NCI-H128 (cell line): ENCODE measurements around the gene UBC.

ENCODE experiments used
- DNase-seq: peaks from one replicate; lab custom pipeline; 2025; ENCODE audit not compliant: unreplicated experiment; lab: John Stamatoyannopoulos, UW

UBC gene

GRCh38 chr12:124865728-124866127 lies 48.7 kb downstream of the UBC start:
- no peak for DNase-seq

- DNase-seq = no peak
Measured at GRCh38 chr12:124864326-124864752, 50.1 kb downstream of the UBC start.

- no peak for DNase-seq
Measured at GRCh38 chr12:124863416-124864325, 50.8 kb downstream of the UBC start, which contains the start of gene SCARB1. SCARB1 (minus strand) TSS chr12:124863864; CDS start chr12:124863720, 144 bp downstream.

- DNase-seq = no peak
Measured at GRCh38 chr12:124862768-124863415, 51.6 kb downstream of the UBC start.

GRCh38 chr12:124861898-124862676 lies 52.4 kb downstream of the UBC start:
- DNase-seq = no peak
